GM19328 (cell line): ENCODE measurements around the gene SPDEF.

Experiments
- ATAC-seq: cut with Tn5 transposase; IDR thresholded peaks from one replicate; pipeline ENCODE4 v1.9.1; 2021; ENCODE audit warnings: mild to moderate bottlenecking, moderate library complexity; ENCODE audit not compliant: unreplicated experiment

SPDEF gene

DNA sequence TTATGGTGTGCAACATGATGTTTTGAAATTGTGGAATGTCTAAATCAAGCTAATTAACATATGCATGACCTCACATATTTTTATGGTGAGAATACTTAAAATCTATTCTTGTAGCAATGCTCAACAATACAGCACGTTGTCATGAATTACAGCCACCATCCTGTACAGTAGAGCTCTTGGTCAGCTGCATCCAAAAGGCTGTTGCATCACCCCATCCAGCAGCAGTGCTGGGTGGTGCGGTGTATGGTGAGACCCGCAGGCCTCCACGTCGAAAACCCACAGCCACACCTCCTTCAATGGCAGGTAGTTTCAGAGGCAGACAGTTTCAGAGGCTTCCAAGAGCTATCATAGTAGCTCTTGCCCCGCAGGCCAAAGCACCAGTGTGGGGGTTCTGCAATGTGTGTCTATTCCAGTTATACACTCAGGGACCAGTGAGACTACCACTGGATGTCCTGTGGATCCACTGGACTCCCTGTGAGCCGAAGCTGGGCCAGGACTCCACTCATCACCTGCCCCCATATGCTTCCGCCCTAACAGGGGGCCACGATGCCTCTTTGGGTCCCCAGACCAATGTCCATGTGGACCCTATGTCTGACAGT, 66.8 kb downstream of the SPDEF start:
- no peak for ATAC-seq
